Measurements from ENCODE around the gene RNF217. TPM values are rescaled to one million over a fixed set of nuclear protein-coding genes. Genes with fewer than 3 reads are reported as not detected.

RNF217 gene
- total RNA-seq, 1 experiment from 2014 or later: 12.2 TPM

DNA sequence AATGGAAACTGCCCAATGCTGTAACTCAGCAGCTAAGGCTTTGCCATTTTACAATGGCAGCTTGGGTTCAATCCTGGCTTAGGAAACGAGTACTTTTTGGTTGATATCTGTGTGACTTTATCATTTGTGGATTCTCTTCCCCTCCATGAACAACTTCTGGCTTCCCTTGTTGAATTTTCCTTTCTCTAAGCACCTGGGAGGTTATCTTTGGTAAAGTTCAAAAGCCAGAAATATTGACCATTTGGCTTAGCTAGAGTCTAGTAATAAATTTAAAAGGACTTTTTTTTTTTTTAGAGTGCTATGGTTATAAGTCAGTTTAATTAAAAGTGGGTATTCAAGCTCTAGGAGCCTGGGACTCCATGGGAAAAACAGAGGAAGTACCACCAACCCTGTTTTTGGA, 159.7 kb downstream of the RNF217 start:
- no peaks in the 10 kb centered on the region for H3K27me3 Mint-ChIP-seq (ENCODE audit: low read depth)
- CTCF ChIA-PET: no interaction called here
- H3K4me3 Mint-ChIP-seq: no peak overlapping the region
- no peak for ATAC-seq
- peaks cover 35% of the 10 kb centered on the region for H3K4me1 Mint-ChIP-seq
- H3K9me3 Mint-ChIP-seq: peaks cover 18% of the 10 kb centered on the region
- POLR2A ChIA-PET: no interaction called here
- peaks cover 8% of the 10 kb centered on the region for H3K36me3 Mint-ChIP-seq
- no peak for DNase-seq (ENCODE audit: low spot score)
- H3K27ac Mint-ChIP-seq: no peak overlapping the region
- TF ChIP-seq, protein P1, sequence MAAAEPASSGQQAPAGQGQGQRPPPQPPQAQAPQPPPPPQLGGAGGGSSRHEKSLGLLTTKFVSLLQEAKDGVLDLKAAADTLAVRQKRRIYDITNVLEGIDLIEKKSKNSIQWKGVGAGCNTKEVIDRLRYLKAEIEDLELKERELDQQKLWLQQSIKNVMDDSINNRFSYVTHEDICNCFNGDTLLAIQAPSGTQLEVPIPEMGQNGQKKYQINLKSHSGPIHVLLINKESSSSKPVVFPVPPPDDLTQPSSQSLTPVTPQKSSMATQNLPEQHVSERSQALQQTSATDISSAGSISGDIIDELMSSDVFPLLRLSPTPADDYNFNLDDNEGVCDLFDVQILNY (CRISPR knock-in tag; IDR thresholded peaks at IDR 0.05): no peak
- TF ChIP-seq, protein P2, sequence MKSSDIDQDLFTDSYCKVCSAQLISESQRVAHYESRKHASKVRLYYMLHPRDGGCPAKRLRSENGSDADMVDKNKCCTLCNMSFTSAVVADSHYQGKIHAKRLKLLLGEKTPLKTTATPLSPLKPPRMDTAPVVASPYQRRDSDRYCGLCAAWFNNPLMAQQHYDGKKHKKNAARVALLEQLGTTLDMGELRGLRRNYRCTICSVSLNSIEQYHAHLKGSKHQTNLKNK (CRISPR knock-in tag; IDR thresholded peaks at IDR 0.05): no peak
- TF ChIP-seq CBFB (CRISPR knock-in tag; IDR thresholded peaks at IDR 0.05; ENCODE audit: low read depth) (no peak), GRHL2 (CRISPR knock-in tag; IDR thresholded peaks at IDR 0.05; ENCODE audit: insufficient replicate concordance, severe bottlenecking) (no peak), HMGA2 (CRISPR knock-in tag; IDR thresholded peaks at IDR 0.05) (no peak), TP53 (CRISPR knock-in tag; IDR thresholded peaks at IDR 0.05) (no peak), NFE2L1 (CRISPR knock-in tag; IDR thresholded peaks at IDR 0.05) (no peak), ZNF416 (CRISPR knock-in tag; IDR thresholded peaks at IDR 0.05) (no peak)
- TF ChIP-seq, protein P3, sequence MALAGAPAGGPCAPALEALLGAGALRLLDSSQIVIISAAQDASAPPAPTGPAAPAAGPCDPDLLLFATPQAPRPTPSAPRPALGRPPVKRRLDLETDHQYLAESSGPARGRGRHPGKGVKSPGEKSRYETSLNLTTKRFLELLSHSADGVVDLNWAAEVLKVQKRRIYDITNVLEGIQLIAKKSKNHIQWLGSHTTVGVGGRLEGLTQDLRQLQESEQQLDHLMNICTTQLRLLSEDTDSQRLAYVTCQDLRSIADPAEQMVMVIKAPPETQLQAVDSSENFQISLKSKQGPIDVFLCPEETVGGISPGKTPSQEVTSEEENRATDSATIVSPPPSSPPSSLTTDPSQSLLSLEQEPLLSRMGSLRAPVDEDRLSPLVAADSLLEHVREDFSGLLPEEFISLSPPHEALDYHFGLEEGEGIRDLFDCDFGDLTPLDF (CRISPR knock-in tag; IDR thresholded peaks at IDR 0.05): no peak

DNA sequence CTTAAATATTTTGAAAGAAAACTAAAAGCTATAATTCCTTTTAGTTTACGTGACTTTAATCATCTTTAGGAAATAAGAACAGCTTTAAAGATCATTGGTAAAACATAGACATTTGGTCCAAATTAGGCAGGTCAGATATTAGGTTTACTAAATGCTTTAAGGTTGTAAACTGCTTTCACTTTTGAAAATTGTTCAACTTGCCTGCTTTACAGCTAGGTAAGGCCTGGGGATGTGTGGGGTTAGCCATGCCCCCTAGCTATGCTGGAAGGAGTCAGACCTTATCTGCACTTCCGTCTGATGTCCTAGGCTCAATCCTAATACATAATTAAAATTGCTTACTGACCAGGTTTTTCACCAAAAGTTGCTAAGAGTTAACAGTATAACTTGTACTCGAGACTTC, 160.8 kb downstream of the RNF217 start:
- ATAC-seq: no peak
- Mint-ChIP-seq H3K4me3 (no peak overlapping the region), H3K4me1 (peaks cover 35% of the 10 kb centered on the region), H3K36me3 (peaks cover 8% of the 10 kb centered on the region), H3K9me3 (peaks cover 19% of the 10 kb centered on the region), H3K27me3 (ENCODE audit: low read depth) (no peaks in the 10 kb centered on the region), H3K27ac (no peak overlapping the region)
- no peak for TF ChIP-seq GRHL2 (CRISPR knock-in tag; IDR thresholded peaks at IDR 0.05; ENCODE audit: insufficient replicate concordance, severe bottlenecking)
- no peak for TF ChIP-seq ZNF219 (CRISPR knock-in tag; IDR thresholded peaks at IDR 0.05; ENCODE audit: borderline replicate concordance)
- TF ChIP-seq, protein P3 (CRISPR knock-in tag; IDR thresholded peaks at IDR 0.05): no peak
- no peak for TF ChIP-seq JAZF1 (CRISPR knock-in tag; IDR thresholded peaks at IDR 0.05)
- no peak for TF ChIP-seq CREB1 (CRISPR knock-in tag; IDR thresholded peaks at IDR 0.05)
- no peak for TF ChIP-seq ZNF423 (CRISPR knock-in tag; IDR thresholded peaks at IDR 0.05)
- no peak for TF ChIP-seq TP53 (CRISPR knock-in tag; IDR thresholded peaks at IDR 0.05)
- TF ChIP-seq, protein P4, sequence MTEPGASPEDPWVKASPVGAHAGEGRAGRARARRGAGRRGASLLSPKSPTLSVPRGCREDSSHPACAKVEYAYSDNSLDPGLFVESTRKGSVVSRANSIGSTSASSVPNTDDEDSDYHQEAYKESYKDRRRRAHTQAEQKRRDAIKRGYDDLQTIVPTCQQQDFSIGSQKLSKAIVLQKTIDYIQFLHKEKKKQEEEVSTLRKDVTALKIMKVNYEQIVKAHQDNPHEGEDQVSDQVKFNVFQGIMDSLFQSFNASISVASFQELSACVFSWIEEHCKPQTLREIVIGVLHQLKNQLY (CRISPR knock-in tag; IDR thresholded peaks at IDR 0.05): no peak
- TF ChIP-seq, protein P1 (CRISPR knock-in tag; IDR thresholded peaks at IDR 0.05): no peak
- TF ChIP-seq, protein P5, sequence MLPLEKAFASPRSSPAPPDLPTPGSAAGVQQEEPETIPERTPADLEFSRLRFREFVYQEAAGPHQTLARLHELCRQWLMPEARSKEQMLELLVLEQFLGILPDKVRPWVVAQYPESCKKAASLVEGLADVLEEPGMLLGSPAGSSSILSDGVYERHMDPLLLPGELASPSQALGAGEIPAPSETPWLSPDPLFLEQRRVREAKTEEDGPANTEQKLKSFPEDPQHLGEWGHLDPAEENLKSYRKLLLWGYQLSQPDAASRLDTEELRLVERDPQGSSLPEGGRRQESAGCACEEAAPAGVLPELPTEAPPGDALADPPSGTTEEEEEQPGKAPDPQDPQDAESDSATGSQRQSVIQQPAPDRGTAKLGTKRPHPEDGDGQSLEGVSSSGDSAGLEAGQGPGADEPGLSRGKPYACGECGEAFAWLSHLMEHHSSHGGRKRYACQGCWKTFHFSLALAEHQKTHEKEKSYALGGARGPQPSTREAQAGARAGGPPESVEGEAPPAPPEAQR (CRISPR knock-in tag; IDR thresholded peaks at IDR 0.05): no peak
- TF ChIP-seq NR2C2 (CRISPR knock-in tag; IDR thresholded peaks at IDR 0.05): no peak
- ChIA-PET POLR2A (no interaction called here), CTCF (interaction anchor here (1.6 kb wide), 1 partner anchor 10 kb away, joined by 4 read pairs; no protein-coding TSS in a partner anchor)
- no peak for DNase-seq (ENCODE audit: low spot score)

Measured in WTC11 (cell line).